B cell (primary cell): ENCODE results near the gene SLC35B3. TPM values are rescaled to one million over a fixed set of nuclear protein-coding genes. Genes with fewer than 3 reads are reported as not detected.

Source experiments
- ATAC-seq: fragments of 200-7000 bp; cut with Tn5 transposase; one replicate; pipeline ENCODE4 v1.10.0; 2021; ENCODE audit warnings: low read depth, mild to moderate bottlenecking, moderate number of reproducible peaks, moderate library complexity
- CTCF ChIA-PET: fragments of 350-600 bp; sonication (Branson Sonifier 250); formaldehyde crosslinking; loops from one replicate; lab custom pipeline; 2021; ENCODE audit warnings: antibody characterized with exemption, inconsistent platforms; lab: Charles Lee
- POLR2A ChIA-PET: fragments of 350-600 bp; sonication (Branson Sonifier 250); formaldehyde crosslinking; loops from one replicate; lab custom pipeline; 2021; ENCODE audit warnings: antibody characterized with exemption; lab: Charles Lee
- DNase-seq: peaks from one replicate; pipeline ENCODE4 v3.0.0; 2013
- H2AFZ ChIP-seq: 2 replicates; pipeline ENCODE4 v1.6.1; 2012; ENCODE audit warnings: mild to moderate bottlenecking, low read depth, low read length; ENCODE audit not compliant: insufficient read depth, poor library complexity, severe bottlenecking
- H3K27ac ChIP-seq, 2 donors: 1 replicate in 1 of 2; 2 replicates in 1 of 2; pipeline ENCODE4 v1.5.1; 2012 to 2013; ENCODE audit warnings: low read length in 2 of 2, mild to moderate bottlenecking in 2 of 2, moderate library complexity in 1 of 2
- H3K27me3 ChIP-seq, 4 experiments: fragments of 200-600 bp in 1 of 4; sonication (generic) in 1 of 4; replicated peaks in 1 of 4; 1 replicate in 2 of 4; 2 replicates in 2 of 4; pipeline versions ENCODE4 v1.6.1 to v1.7.0; 2013 to 2016; ENCODE audit warnings: low read length in 3 of 4, mild to moderate bottlenecking in 2 of 4, mixed read lengths in 1 of 4, moderate library complexity in 1 of 4; ENCODE audit not compliant: insufficient read depth in 4 of 4, control insufficient read depth in 3 of 4; ENCODE audit errors: control extremely low read depth in 1 of 4
- H3K36me3 ChIP-seq, 2 experiments: replicated peaks in 1 of 2; 1 replicate in 1 of 2; 2 replicates in 1 of 2; pipeline versions ENCODE4 v1.6.1 to v1.7.1; 2013; ENCODE audit warnings: low read length in 1 of 2; ENCODE audit not compliant: insufficient read depth in 2 of 2, control insufficient read depth in 1 of 2; ENCODE audit errors: control extremely low read depth in 1 of 2, extremely low read depth in 1 of 2
- H3K4me1 ChIP-seq, 2 donors: fragments of 200-600 bp in 1 of 2; sonication (generic) in 1 of 2; 1 replicate in 1 of 2; 2 replicates in 1 of 2; pipeline versions ENCODE4 v1.5.1 to v1.6.1; 2013 to 2017; ENCODE audit warnings: low read length in 2 of 2; ENCODE audit not compliant: control insufficient read depth in 2 of 2, insufficient read depth in 2 of 2
- H3K4me2 ChIP-seq: replicated peaks from 2 replicates; pipeline ENCODE3; 2012; ENCODE audit warnings: mild to moderate bottlenecking, low read depth, low read length; ENCODE audit not compliant: poor library complexity, severe bottlenecking
- H3K4me3 ChIP-seq, 5 experiments: fragments of 200-600 bp in 1 of 5; sonication (generic) in 1 of 5; 1 replicate in 3 of 5; 2 replicates in 2 of 5; pipeline versions ENCODE4 v1.5.1 to v1.7.0; 2011 to 2016; ENCODE audit warnings: low read length in 4 of 5, mild to moderate bottlenecking in 4 of 5, low read depth in 2 of 5, control low read depth in 1 of 5, moderate library complexity in 1 of 5; ENCODE audit not compliant: insufficient read depth in 1 of 5; ENCODE audit errors: control extremely low read depth in 1 of 5, extremely low read depth in 1 of 5
- H3K79me2 ChIP-seq: fragments of 200-600 bp; sonication (generic); one replicate; pipeline ENCODE4 v1.6.0; 2016; ENCODE audit warnings: low read length; ENCODE audit not compliant: control insufficient read depth, insufficient read depth
- H3K9ac ChIP-seq: fragments of 200-600 bp; sonication (generic); 2 replicates; pipeline ENCODE4 v1.6.1; 2017; ENCODE audit warnings: mild to moderate bottlenecking, low read length, moderate library complexity
- H3K9me3 ChIP-seq, 3 donors: one replicate each; pipeline versions ENCODE4 v1.6.1 to v1.7.1; 2013; ENCODE audit warnings: low read length in 2 of 3; ENCODE audit not compliant: control insufficient read depth in 2 of 3, insufficient read depth in 1 of 3; ENCODE audit errors: control extremely low read depth in 1 of 3
- H4K20me1 ChIP-seq: 2 replicates; pipeline ENCODE4 v1.6.0; 2012; ENCODE audit warnings: mild to moderate bottlenecking, low read length; ENCODE audit not compliant: insufficient read depth, control insufficient read depth, poor library complexity, severe bottlenecking
- H3K27ac Mint-ChIP-seq: one replicate; pipeline ENCODE4 v1.8.0; 2021; ENCODE audit warnings: mixed read lengths
- H3K27me3 Mint-ChIP-seq: one replicate; pipeline ENCODE4 v1.8.0; 2021; ENCODE audit warnings: mixed read lengths
- H3K4me1 Mint-ChIP-seq: one replicate; pipeline ENCODE4 v1.8.0; 2021; ENCODE audit warnings: mixed read lengths
- H3K4me3 Mint-ChIP-seq: one replicate; pipeline ENCODE4 v1.8.0; 2021; ENCODE audit warnings: mixed read lengths
- H3K9me3 Mint-ChIP-seq: one replicate; pipeline ENCODE4 v1.8.0; 2022; ENCODE audit warnings: mixed read lengths; ENCODE audit not compliant: insufficient read depth
- CTCF ChIP-seq: fragments of 200-600 bp; IDR thresholded peaks from one replicate; pipeline ENCODE4 v1.8.0; 2022; ENCODE audit warnings: antibody characterized with exemption, mild to moderate bottlenecking
- EZH2 ChIP-seq: IDR thresholded peaks from 2 replicates; pipeline ENCODE4 v1.6.1; 2012; ENCODE audit warnings: borderline replicate concordance, low read depth, mild to moderate bottlenecking, moderate library complexity, low read length; ENCODE audit not compliant: insufficient read depth, poor library complexity, severe bottlenecking
- WGBS: methylation state at CpG from one replicate; pipeline ENCODE4 v1.1.5; 2013; ENCODE audit warnings: missing lambda C conversion rate; ENCODE audit not compliant: insufficient coverage; 5-methylcytosine and 5-hydroxymethylcytosine counted together
- intact Hi-C: fragments of 100-400 bp; cut with micrococcal nuclease; formaldehyde crosslinking; loops from one replicate; pipeline ENCODE4 v1.10.0; 2022
- polyA plus RNA-seq: library from polyadenylated mRNA; depleted of rRNA; stranded (reverse); fragments of >200 nt; gene quantifications from 2 replicates; pipeline ENCODE4 v1.2.3, GENCODE V29; 2012
- total RNA-seq, 2 donors: library from RNA; stranded (reverse); fragments of 120-200 nt in 1 of 2; gene quantifications; 1 replicate in 1 of 2; 2 replicates in 1 of 2; pipeline versions ENCODE4 v1.2.3 to v1.2.4, GENCODE V29; 2013 to 2022

The SLC35B3 gene
- total and polyA plus RNA-seq, 2 donors (not counting 1 experiment from before 2014, with no cell fraction given), result 9.5 to 17.1 TPM

DNA sequence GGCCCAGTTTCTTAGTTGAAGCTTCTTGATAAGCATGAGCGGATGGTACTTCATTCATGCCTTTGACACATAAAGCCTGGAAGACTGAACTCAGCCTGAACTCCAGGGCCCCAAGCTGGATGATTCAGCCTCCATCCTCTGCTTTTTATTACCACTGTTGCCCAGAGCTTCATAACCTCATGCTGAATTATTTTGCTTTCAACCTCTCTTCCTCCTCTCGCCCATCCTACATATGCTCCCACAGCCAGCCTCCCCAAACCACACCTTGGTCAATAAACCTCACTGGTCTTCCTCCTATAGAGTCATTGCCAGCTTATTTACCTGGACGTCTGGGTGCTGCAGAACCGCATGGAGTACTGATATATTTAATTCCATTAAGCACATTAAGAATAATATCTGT is 59.4 kb downstream of the SLC35B3 start:
- H3K79me2 ChIP-seq, result no peaks in the 10 kb centered on the region
- Mint-ChIP-seq H3K4me3 (no peak overlapping the region), H3K27me3 (peaks cover 20% of the 10 kb centered on the region), H3K4me1 (no peaks in the 10 kb centered on the region), H3K27ac (no peak overlapping the region), H3K9me3 (no peaks in the 10 kb centered on the region)
- intact Hi-C loops, result no loop called here
- H3K9me3 ChIP-seq, result no peaks in the 10 kb centered on the region
- no peak overlapping the region for H2AFZ ChIP-seq
- 74% methylated on average over 2 of the region's 4 CpGs for WGBS
- POLR2A ChIA-PET, result no interaction called here
- no peaks in the 10 kb centered on the region for H3K27me3 ChIP-seq
- no peaks in the 10 kb centered on the region for H3K4me1 ChIP-seq
- no peak for TF ChIP-seq EZH2
- TF ChIP-seq CTCF, result no peak
- ATAC-seq (no peak), DNase-seq (no peak)
- H3K4me3 ChIP-seq, result no peak overlapping the region
- no peaks in the 10 kb centered on the region for H3K36me3 ChIP-seq
- H3K9ac ChIP-seq, result no peak overlapping the region
- no peak overlapping the region for H3K4me2 ChIP-seq
- no peaks in the 10 kb centered on the region for H4K20me1 ChIP-seq
- H3K27ac ChIP-seq, result no peak overlapping the region
- CTCF ChIA-PET, result no interaction called here
